Small intestine (tissue), 7 donors: ENCODE results near the gene MGAT1. TPM values are rescaled to one million over a fixed set of nuclear protein-coding genes. Genes with fewer than 3 reads are reported as not detected.
A peak's percentile ranks its signal among the peaks of the same experiment; 100 is the strongest.
"Not testable (repeated sequence)": the region's sequence is repeated elsewhere in the genome, so short reads cannot be mapped to it uniquely, and the experiment has no call there.

Experiments used
- DNase-seq, 2 donors: peaks; one replicate each; pipeline versions ENCODE4 v3.0.0 to v3.0.0-alpha.2; 2013
- FAIRE-seq: peaks from 2 replicates; lab custom pipeline; 2012; peaks lifted over from hg19 to GRCh38; lab: Jason Lieb, UNC
- H3K27ac ChIP-seq, 3 donors: one replicate each; pipeline ENCODE4 v1.5.1; 2013; ENCODE audit warnings: low read length in 2 of 3, mild to moderate bottlenecking in 2 of 3, control low read depth in 1 of 3, inconsistent platforms in 1 of 3, low read depth in 1 of 3, moderate library complexity in 1 of 3
- H3K27me3 ChIP-seq, 3 donors: one replicate each; pipeline ENCODE4 v1.6.1; 2013; ENCODE audit warnings: low read length in 3 of 3, inconsistent platforms in 1 of 3; ENCODE audit not compliant: control insufficient read depth in 3 of 3, insufficient read depth in 3 of 3
- H3K36me3 ChIP-seq, 3 donors: one replicate each; pipeline ENCODE4 v1.6.1; 2013; ENCODE audit warnings: low read length in 3 of 3, inconsistent platforms in 1 of 3, low read depth in 1 of 3, mild to moderate bottlenecking in 1 of 3, moderate library complexity in 1 of 3; ENCODE audit not compliant: control insufficient read depth in 3 of 3, insufficient read depth in 2 of 3
- H3K4me1 ChIP-seq, 3 donors: one replicate each; pipeline ENCODE4 v1.6.1; 2013; ENCODE audit warnings: low read length in 2 of 3, inconsistent platforms in 1 of 3, low read depth in 1 of 3, mild to moderate bottlenecking in 1 of 3, moderate library complexity in 1 of 3; ENCODE audit not compliant: control insufficient read depth in 3 of 3, insufficient read depth in 2 of 3
- H3K4me3 ChIP-seq, 3 donors: one replicate each; pipeline ENCODE4 v1.5.1; 2013; ENCODE audit warnings: low read length in 3 of 3, control low read depth in 1 of 3, inconsistent platforms in 1 of 3, low read depth in 1 of 3, mild to moderate bottlenecking in 1 of 3, moderate library complexity in 1 of 3
- H3K9me3 ChIP-seq, 2 donors: one replicate each; pipeline ENCODE4 v1.6.1; 2013; ENCODE audit warnings: low read depth in 1 of 2, low read length in 1 of 2; ENCODE audit not compliant: control insufficient read depth in 2 of 2, insufficient read depth in 1 of 2
- WGBS, 3 donors: extraction: QIAGEN DNeasy Blood & Tissue Kit; methylation state at CpG; one replicate each; pipeline ENCODE4 v1.1.7; 2013; 5-methylcytosine and 5-hydroxymethylcytosine counted together
- polyA plus RNA-seq, 4 donors: library from polyadenylated mRNA; stranded (reverse) in 3 of 4; unstranded in 1 of 4; fragments of 200-250 nt in 3 of 4; fragments of 120-200 nt in 1 of 4; gene quantifications; one replicate each; pipeline versions ENCODE4 v1.2.1 to v1.2.3, GENCODE V29; 2013
- donor health status: healthy with polysubstance abuse.
- donor health status: control.
- donor health status: control.
- donor health status: Bipolar disorder and iron deficiency.
- donor health status: healthy.

The MGAT1 gene
- polyA plus RNA-seq, 4 donors, result 52.3 to 125 (median 89.2) TPM

DNA sequence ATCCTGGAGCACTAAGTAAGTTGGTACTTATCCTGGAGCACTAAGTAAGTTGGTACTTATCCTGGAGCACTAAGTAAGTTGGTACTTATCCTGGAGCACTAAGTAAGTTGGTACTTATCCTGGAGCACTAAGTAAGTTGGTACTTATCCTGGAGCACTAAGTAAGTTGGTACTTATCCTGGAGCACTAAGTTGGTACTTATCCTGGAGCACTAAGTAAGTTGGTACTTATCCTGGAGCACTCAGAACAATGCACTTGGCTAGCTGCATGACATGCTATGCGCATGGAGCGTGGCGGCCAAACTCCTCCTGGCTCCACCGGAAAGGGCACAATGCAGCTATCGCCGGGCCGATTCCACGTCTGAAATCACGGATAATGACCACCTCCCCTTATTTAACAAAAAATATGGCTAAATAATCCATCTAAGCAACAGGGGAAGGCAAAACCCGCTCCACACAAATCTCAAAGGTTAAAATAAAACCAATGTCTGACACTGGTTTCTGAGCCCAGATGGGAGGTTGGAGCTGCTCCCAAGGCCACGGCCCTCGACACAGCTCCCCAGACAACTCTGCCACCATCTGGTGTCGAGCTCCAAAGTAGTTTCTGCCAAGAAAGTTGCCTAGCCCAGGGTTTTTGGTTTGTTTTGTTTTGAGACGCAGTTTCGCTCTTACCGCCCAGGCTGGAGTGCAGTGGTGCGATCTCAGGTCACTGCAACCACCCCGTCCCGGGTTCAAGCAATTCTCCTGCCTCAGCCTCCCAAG, 13.8 kb downstream of the MGAT1 start:
- not testable (repeated sequence) for H3K9me3 ChIP-seq, H3K4me1 ChIP-seq, H3K4me3 ChIP-seq, H3K27me3 ChIP-seq, DNase-seq, FAIRE-seq, H3K27ac ChIP-seq
- H3K36me3 ChIP-seq, result peaks cover 3 to 58% (median 16%) of the 10 kb centered on the region in 3 donors
- 86 to 93% (median 90%) methylated on average over 19 of the region's 19 CpGs for WGBS, 3 donors

DNA sequence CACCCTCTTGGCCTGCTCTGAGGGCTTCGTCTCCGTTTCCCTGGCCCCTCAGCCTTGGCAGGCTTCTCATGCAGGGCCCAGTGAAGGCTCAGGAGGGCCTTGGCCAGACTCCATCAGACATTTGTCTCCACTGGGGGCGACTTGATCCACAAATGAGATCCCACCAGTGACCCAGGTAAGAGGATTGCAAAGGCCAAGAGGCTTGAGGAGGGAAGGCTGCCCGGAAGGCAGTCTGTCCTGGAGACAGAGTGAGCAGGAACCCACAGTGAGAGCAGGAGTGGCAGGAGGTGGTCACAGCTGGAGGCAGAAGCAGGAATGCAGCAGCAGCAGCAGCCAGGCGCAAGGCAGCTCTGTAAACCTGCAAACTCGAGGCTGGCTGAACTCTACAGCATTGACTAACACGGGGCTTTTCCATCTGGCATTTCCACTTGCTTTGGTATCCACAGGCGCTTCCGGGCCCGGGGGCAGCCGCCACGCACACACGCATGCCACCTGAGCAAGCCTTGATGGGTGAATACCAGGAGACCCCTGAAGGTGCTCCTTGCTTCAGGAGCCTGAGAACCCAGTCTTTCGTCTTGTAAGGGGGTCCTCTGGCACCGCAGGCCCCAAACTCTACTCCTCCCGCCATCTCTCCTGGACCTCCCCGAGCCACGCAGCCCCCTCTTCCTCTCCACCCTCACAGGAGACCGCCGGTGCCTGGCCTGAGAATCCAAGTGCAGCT, 14.7 kb downstream of the MGAT1 start:
- H3K27ac ChIP-seq, result no peak overlapping the region
- FAIRE-seq, result no peak
- no peaks in the 10 kb centered on the region for H3K27me3 ChIP-seq
- no peak overlapping the region for H3K4me3 ChIP-seq
- no peak for DNase-seq
- H3K36me3 ChIP-seq, result peaks cover 3 to 53% (median 12%) of the 10 kb centered on the region in 3 donors
- H3K9me3 ChIP-seq, result no peaks in the 10 kb centered on the region
- peaks cover 0 to 2% (median 0%) of the 10 kb centered on the region in 3 donors for H3K4me1 ChIP-seq
- WGBS, 3 donors, result 78 to 90% (median 89%) methylated on average over 20 of the region's 20 CpGs

DNA sequence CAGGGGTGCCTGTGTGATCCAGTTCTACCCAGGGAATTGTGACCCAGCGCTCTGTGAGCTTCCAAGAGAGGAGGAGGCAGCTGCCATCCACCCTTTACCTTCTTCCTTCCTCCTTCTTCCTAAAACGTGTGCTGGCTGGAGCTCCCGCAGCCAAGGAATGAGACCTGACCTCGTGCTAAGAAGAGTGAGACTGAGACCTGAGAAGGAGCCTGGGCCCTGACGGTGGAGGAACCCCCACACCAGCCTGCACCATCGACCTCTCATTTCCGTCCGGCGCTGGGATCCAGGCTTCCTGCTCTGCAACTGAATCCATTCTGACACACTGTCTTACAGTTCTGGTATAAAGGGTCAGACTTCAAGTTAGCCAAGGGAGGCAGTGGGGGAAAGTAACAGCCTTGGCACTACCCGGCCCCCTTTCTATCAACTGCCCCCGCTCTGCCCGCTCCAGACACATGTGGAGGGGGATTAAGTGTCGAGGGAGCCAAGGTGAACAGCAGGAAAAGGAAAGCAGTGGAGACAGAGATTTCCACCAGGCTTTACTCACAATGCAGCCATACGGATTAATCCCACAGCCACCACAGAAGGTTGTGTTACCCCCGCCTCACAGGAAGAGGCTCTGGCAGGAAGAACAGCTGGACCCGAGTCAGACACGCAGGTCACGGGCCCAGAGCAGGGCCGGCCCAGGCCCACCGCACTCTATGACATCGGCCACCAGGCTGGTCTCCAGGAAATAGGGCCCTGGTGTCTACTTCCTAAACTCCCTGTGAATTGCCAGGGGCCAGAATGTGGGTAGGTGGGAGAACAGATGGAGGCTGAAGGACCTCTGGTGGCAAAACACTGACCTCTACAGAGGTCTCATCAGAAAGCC, 15.8 kb downstream of the MGAT1 start:
- FAIRE-seq (no peak), DNase-seq (no peak)
- Histone ChIP-seq H3K9me3 (no peaks in the 10 kb centered on the region), H3K36me3 (peaks cover 3 to 42% (median 7%) of the 10 kb centered on the region in 3 donors), H3K27me3 (no peaks in the 10 kb centered on the region), H3K4me3 (no peak overlapping the region), H3K4me1 (peaks cover 0 to 2% (median 0%) of the 10 kb centered on the region in 3 donors), H3K27ac (peak overlapping the region in 2 of 3 donors; percentile 26 to 59)
- 52 to 80% (median 72%) methylated on average over 21 of the region's 21 CpGs for WGBS, 3 donors

DNA sequence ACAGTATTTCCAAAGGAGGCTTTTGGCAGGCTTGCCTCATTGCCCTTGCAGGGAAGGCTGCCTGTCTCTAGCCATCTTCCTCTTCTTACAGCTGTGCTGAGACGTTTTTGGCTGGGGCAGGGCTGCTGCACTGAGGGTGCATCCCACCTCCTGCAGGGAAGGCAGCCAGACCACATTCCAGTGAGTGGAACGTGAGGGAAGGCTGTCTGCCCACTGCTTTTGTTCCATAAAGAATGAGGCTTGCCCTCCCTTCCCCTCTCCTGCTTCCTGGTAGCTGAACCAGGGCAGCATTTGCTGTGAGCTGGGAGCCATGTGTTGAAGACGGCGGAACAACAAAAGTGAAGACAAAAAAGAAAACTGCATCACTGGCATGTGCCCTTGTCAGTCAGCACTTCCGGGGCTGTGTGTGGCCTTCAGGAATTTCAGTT, 16.8 kb downstream of the MGAT1 start:
- Histone ChIP-seq H3K4me1 (no peaks in the 10 kb centered on the region), H3K36me3 (peaks cover 0 to 32% (median 2%) of the 10 kb centered on the region in 3 donors), H3K27me3 (no peaks in the 10 kb centered on the region), H3K4me3 (no peak overlapping the region), H3K27ac (peak overlapping the region in 2 of 3 donors; percentile 26 to 59), H3K9me3 (no peaks in the 10 kb centered on the region)
- DNase-seq (no peak), FAIRE-seq (no peak)
- WGBS, 3 donors, result 37 to 59% (median 39%) methylated on average over 5 of the region's 5 CpGs

DNA sequence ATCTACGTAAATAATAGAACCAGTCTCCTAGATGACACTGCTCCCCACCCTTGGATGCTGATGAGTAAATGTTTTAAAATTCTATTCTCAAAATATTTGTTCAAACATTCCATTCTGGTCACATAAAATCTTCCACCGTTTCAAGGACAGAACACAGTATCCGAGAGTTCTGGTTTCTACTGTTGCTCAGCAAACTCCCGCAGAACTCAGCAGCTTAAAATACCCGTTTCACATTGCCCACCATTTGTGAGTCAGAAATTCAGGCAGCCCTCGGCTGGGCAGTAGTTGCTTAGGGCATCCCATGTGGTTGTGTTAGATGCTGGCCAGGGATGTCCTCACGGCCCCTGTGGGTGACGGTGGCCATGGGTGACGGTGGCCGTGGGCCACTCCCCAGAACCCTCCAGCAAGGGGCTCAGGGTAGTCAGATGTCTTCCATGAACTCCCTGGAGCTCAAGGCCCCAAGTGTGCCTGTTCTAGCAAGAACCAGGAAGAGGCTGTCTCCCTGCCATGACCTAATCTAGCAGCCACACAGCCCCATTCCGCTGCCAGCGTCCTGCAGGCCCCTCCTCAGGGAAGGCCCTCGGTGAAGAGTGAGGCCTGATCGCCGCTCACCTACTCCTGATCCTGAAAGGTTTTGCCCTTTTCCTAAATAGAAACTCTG, 17.4 kb downstream of the MGAT1 start:
- 65 to 83% (median 80%) methylated on average over 15 of the region's 15 CpGs for WGBS, 3 donors
- Histone ChIP-seq H3K36me3 (peaks cover 0 to 28% (median 2%) of the 10 kb centered on the region in 3 donors), H3K4me3 (no peak overlapping the region), H3K27me3 (no peaks in the 10 kb centered on the region), H3K4me1 (no peaks in the 10 kb centered on the region), H3K27ac (peak overlapping the region in 2 of 3 donors; percentile 52 to 59), H3K9me3 (no peaks in the 10 kb centered on the region)
- no peak for FAIRE-seq
- DNase-seq, result no peak

DNA sequence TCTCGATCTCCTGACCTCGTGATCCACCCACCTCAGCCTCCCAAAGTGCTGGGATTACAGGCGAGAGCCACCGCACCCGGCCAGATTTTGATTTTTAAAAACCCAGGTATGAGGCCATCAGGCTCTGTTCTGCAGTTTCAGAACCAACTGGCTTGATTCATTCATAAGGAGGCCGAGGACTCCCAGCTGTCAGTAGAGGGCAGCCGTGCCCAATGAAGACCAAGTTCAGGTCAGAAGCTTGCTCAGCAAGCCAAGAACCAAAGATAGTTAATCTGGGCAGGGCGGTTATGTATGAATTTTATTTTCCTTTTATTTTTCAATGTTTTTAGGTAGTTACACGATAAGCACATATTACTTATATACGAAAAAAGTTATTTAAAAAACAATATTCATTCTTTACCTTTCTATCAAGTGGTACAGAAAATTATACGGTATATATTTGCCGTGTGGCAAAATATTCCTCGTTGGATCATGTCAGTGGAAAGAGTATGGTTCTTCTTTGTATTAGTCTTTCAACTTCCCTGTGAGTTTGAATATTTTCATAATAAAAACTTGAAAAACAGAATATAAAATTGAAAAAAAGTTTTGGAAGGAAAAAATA, 18.0 kb downstream of the MGAT1 start:
- Histone ChIP-seq H3K36me3 (peaks cover 0 to 21% (median 2%) of the 10 kb centered on the region in 3 donors), H3K27ac (no peak overlapping the region), H3K4me3 (no peak overlapping the region), H3K9me3 (no peaks in the 10 kb centered on the region), H3K4me1 (no peaks in the 10 kb centered on the region), H3K27me3 (no peaks in the 10 kb centered on the region)
- DNase-seq (peak; percentile 83), FAIRE-seq (no peak)
- WGBS, 3 donors, result 29 to 37% (median 37%) methylated on average over 12 to 13 of the region's 13 CpGs

DNA sequence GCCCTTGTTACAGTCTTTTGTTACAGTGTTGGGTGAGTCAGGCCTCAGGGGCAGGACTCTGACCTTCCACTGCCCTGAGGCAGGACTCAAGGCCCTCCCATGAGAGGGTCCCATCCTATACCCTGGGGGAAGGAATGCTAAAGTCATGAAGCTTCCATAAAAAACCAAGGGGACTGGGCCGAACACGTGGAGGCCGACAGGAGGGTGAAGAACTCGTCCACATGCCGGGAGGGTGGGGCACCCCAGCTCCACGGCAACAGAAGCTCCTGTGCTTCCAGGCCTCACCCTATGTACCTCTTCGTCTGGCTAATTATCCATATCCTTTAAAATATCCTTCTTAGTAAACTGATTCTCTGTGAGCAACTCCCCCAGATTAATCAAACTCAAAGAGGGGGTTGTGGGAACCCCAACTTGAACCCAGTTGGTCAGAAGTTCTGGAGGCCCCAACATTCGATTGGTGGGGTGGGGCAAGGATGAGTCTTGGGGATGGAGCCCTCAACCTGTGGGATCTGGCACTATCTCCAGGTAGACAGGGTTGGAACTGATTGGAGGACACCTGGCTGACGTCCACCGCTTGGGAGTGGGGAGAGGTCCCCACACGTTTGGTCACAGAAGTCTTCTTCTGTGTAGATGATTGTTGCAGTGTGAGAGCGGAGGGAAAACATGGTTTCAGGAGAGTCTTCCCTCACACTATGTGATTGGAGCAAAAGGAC, 19.1 kb downstream of the MGAT1 start:
- Histone ChIP-seq H3K9me3 (no peaks in the 10 kb centered on the region), H3K4me1 (no peaks in the 10 kb centered on the region), H3K4me3 (no peak overlapping the region), H3K27me3 (no peaks in the 10 kb centered on the region), H3K36me3 (peaks cover 0 to 12% (median 2%) of the 10 kb centered on the region in 3 donors), H3K27ac (no peak overlapping the region)
- no peak for DNase-seq
- no peak for FAIRE-seq
- WGBS, 3 donors, result 78 to 84% (median 82%) methylated on average over 12 of the region's 12 CpGs
